GM12878 (cell line): ENCODE data around the gene DLX1. TPM values are rescaled to one million over a fixed set of nuclear protein-coding genes. Genes with fewer than 3 reads are reported as not detected.

Experiments
- ATAC-seq: fragments of 200-7000 bp; cut with Tn5 transposase; 3 replicates; pipeline ENCODE4 v1.9.1; 2020; ENCODE audit warnings: mild to moderate bottlenecking, moderate library complexity
- BruUV-seq: library from RNA; stranded (reverse); fragments of 400-500 nt; replicated peaks from 2 replicates; lab custom pipeline; 2021; lab: Mats Ljungman, UMichigan
- CTCF ChIA-PET: fragments of 300-600 bp; sonication (Branson Sonifier 250); formaldehyde crosslinking; extraction: SDS; loops from one replicate; lab custom pipeline; 2021; ENCODE audit warnings: inconsistent platforms; lab: Yijun Ruan, JAX
- POLR2A ChIA-PET: fragments of 350-600 bp; formaldehyde crosslinking; extraction: SDS; loops from one replicate; lab custom pipeline; 2021; ENCODE audit warnings: inconsistent platforms; lab: Charles Lee
- RAD21 ChIA-PET: fragments of 300-600 bp; sonication (Branson Sonifier 250); formaldehyde crosslinking; loops from one replicate; lab custom pipeline; 2023; ENCODE audit warnings: antibody characterized with exemption; ENCODE audit not compliant: unreplicated experiment; lab: Charles Lee
- SMC1A ChIA-PET: fragments of 300-600 bp; sonication (Branson Sonifier 250); formaldehyde crosslinking; loops from one replicate; lab custom pipeline; 2023; ENCODE audit not compliant: unreplicated experiment, uncharacterized antibody; lab: Charles Lee
- DNase-seq: peaks from one replicate; pipeline ENCODE4 v3.0.0-alpha.2; 2011; ENCODE audit warnings: low read depth, low spot score
- FAIRE-seq: peaks from 3 replicates; lab custom pipeline; 2011; peaks lifted over from hg19 to GRCh38; lab: Jason Lieb, UNC
- H2AFZ ChIP-seq: 2 replicates; pipeline ENCODE4 v1.6.0; 2011; ENCODE audit warnings: low read depth, low read length, control low read depth; ENCODE audit not compliant: control insufficient read depth
- H3K27ac ChIP-seq: 2 replicates; pipeline ENCODE4 v1.5.1; 2011; ENCODE audit warnings: control low read depth; ENCODE audit not compliant: control insufficient read depth, insufficient read depth
- H3K27me3 ChIP-seq, 2 experiments: replicated peaks in 1 of 2; 2 replicates each; pipeline versions ENCODE4 v1.6.0 to v1.6.1; 2011; ENCODE audit warnings: low read length in 1 of 2; ENCODE audit not compliant: control insufficient read depth in 2 of 2, insufficient read depth in 2 of 2
- H3K36me3 ChIP-seq, 2 experiments: 2 replicates each; pipeline ENCODE4 v1.5.1; 2011; ENCODE audit warnings: low read length in 1 of 2; ENCODE audit not compliant: control insufficient read depth in 2 of 2, insufficient read depth in 2 of 2
- H3K4me1 ChIP-seq: 2 replicates; pipeline ENCODE4 v1.6.1; 2011; ENCODE audit warnings: mild to moderate bottlenecking, low read length, moderate library complexity, mixed read lengths; ENCODE audit not compliant: control insufficient read depth, insufficient read depth
- H3K4me2 ChIP-seq: 2 replicates; pipeline ENCODE4 v1.6.0; 2011; ENCODE audit warnings: control low read depth; ENCODE audit not compliant: control insufficient read depth, insufficient read depth
- H3K4me3 ChIP-seq: fragments of 200-600 bp; sonication (generic); 2 replicates; pipeline ENCODE4 v1.5.1; 2016
- H3K79me2 ChIP-seq: 2 replicates; pipeline ENCODE4 v1.6.0; 2011; ENCODE audit warnings: low read length; ENCODE audit not compliant: control insufficient read depth, insufficient read depth
- H3K9ac ChIP-seq: 2 replicates; pipeline ENCODE4 v1.8.0; 2011; ENCODE audit warnings: low read length, control low read depth, mixed read lengths; ENCODE audit not compliant: control insufficient read depth, insufficient read depth
- H3K9me3 ChIP-seq: replicated peaks from 3 replicates; pipeline ENCODE4 v1.5.1; 2011; ENCODE audit warnings: mild to moderate bottlenecking, low read length; ENCODE audit not compliant: control insufficient read depth, insufficient read depth
- H4K20me1 ChIP-seq: 2 replicates; pipeline ENCODE4 v1.6.0; 2011; ENCODE audit not compliant: control insufficient read depth, insufficient read depth
- BHLHE40 ChIP-seq, 2 experiments: fragments of 450-650 bp in 1 of 2; IDR thresholded peaks; 2 replicates each; pipeline ENCODE4 v1.6.1; 2011 to 2017; ENCODE audit warnings: low read depth in 2 of 2, borderline replicate concordance in 1 of 2, improper control_type of control experiment in 1 of 2, low read length in 1 of 2, mild to moderate bottlenecking in 1 of 2
- EGR1 ChIP-seq, 2 experiments: IDR thresholded peaks; 1 replicate in 1 of 2; 2 replicates in 1 of 2; pipeline ENCODE4 v1.6.1; 2011 to 2012; ENCODE audit warnings: low read depth in 2 of 2, low read length in 2 of 2, borderline replicate concordance in 1 of 2, mild to moderate bottlenecking in 1 of 2, moderate library complexity in 1 of 2
- POLR2AphosphoS2 ChIP-seq: IDR thresholded peaks from 2 replicates; pipeline ENCODE4 v1.6.1; 2011; ENCODE audit warnings: low read depth, mild to moderate bottlenecking, low read length, improper control_type of control experiment, moderate library complexity
- WGBS: methylation state at CpG from one replicate; pipeline ENCODE4 v1.1.6; 2016; ENCODE audit warnings: low lambda C conversion rate; ENCODE audit not compliant: insufficient replicate concordance, insufficient coverage; ENCODE audit errors: missing lambda C conversion rate; 5-methylcytosine and 5-hydroxymethylcytosine counted together
- in situ Hi-C: fragments of 300-500 bp; cut with MboI; formaldehyde crosslinking; loops from 9 replicates; pipeline ENCODE4 v1.14.3; 2018; ENCODE audit warnings: mixed read lengths
- intact Hi-C: fragments of 100-400 bp; cut with micrococcal nuclease; formaldehyde crosslinking; loops from one replicate; pipeline ENCODE4 v1.14.2; 2022; ENCODE audit not compliant: unreplicated experiment
- polyA plus RNA-seq, 11 experiments: library from polyadenylated mRNA; depleted of rRNA in 4 of 11; unstranded in 6 of 11; stranded (reverse) in 5 of 11; fragments of >200 nt; fragmentation: Nextera tagmentation in 4 of 11; fragmentation: Illumina TruSeq in 1 of 11; extraction: Ambion mirVana in 4 of 11; extraction: Trizol in 1 of 11; gene quantifications; 1 replicate in 1 of 11; 2 replicates in 10 of 11; pipeline versions ENCODE4 v1.2.1 to v1.2.3, GENCODE V29; 2011 to 2016; ENCODE audit warnings: inconsistent platforms in 2 of 11, missing spikeins in 2 of 11, low read depth in 1 of 11
- total RNA-seq, 4 experiments: library from RNA; depleted of rRNA in 3 of 4; stranded (reverse); fragments of >200 nt in 3 of 4; fragmentation: Illumina TruSeq in 1 of 4; extraction: Trizol in 1 of 4; gene quantifications; 2 replicates each; pipeline versions ENCODE4 v1.2.1 to v1.2.3, GENCODE V29; 2013 to 2021
- TF ChIP-seq, protein P1 (sequence below): fragments of 450-650 bp; IDR thresholded peaks from 2 replicates; pipeline ENCODE4 v1.6.1; 2016; ENCODE audit warnings: mild to moderate bottlenecking, moderate library complexity, borderline replicate concordance

The DLX1 gene
- total and polyA plus RNA-seq, 10 of the 15 experiments (the other 5 are each of a cell fraction or from before 2014, with no cell fraction given), result 0.06 TPM; not detected in 9

DNA sequence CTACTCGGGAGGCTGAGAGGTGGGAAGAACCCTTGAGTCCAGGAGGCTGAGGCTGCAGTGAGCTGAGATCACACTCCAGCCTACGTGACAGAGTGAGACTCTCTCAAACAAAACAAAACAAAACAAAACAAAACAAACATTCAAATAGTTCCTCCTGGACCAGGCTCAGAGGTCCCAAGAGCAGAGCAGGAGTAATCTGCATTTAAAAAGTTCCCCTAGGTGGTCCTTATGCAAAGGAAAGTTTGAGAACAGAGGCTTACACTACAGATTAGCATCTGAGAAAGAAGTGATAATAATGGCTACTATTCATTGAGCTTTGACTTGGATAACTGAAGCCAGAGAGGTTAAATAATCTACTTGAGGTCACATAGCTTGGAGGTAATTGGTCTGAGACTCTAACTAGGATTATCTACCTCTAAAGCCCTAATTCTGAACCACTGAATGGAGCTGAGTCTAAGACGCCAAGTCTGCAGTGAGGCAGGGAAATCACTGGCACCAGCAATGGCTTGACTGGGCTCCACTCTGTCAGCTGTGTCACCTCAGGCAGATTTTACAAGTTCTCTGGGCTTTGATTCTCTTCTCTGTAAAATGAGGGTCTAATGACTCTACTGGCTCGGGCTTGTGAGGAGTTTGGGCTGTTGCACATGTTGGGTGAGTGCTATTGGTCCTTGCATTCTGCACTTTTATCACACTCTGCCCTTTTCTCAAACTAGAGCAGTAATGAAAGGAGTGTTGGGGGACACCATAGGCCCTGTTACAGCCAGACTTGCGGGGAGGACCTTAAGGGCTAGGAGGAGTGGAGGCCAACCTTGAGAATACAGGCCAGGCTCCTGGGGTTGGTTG is 46.6 kb downstream of the DLX1 start:
- Histone ChIP-seq H3K27me3 (peaks cover 0 to 2% of the 10 kb centered on the region in 2 experiments; a peak in 2 of 4 replicates), H3K9ac (no peak overlapping the region), H2AFZ (no peak overlapping the region), H3K9me3 (no peaks in the 10 kb centered on the region), H3K4me3 (no peak overlapping the region), H3K4me1 (no peaks in the 10 kb centered on the region), H3K36me3 (no peaks in the 10 kb centered on the region), H3K79me2 (no peaks in the 10 kb centered on the region), H3K27ac (no peak overlapping the region), H3K4me2 (no peak overlapping the region), H4K20me1 (no peaks in the 10 kb centered on the region)
- ChIA-PET RAD21 (interaction anchor here (1.6 kb wide), 1 partner anchor 26 kb away, joined by 3 read pairs; no protein-coding TSS in a partner anchor), POLR2A (no interaction called here), CTCF (interaction anchor here (0.7 to 1.6 kb wide), 2 partner anchors 111 to 428 kb away, joined by 3 to 6 read pairs; no protein-coding TSS in a partner anchor), SMC1A (no interaction called here)
- no peak for TF ChIP-seq EGR1 (IDR thresholded peaks at IDR 0.05; ENCODE audit: borderline replicate concordance in 1 of 2, low read depth in 2 of 2, low read length in 2 of 2)
- BruUV-seq, result no TSS peak
- intact Hi-C loops (no loop called here), in situ Hi-C loops (no loop called here)
- FAIRE-seq (no peak), ATAC-seq (no peak), DNase-seq (no peak)
- WGBS, result 34% methylated on average over 5 of the region's 5 CpGs

DNA sequence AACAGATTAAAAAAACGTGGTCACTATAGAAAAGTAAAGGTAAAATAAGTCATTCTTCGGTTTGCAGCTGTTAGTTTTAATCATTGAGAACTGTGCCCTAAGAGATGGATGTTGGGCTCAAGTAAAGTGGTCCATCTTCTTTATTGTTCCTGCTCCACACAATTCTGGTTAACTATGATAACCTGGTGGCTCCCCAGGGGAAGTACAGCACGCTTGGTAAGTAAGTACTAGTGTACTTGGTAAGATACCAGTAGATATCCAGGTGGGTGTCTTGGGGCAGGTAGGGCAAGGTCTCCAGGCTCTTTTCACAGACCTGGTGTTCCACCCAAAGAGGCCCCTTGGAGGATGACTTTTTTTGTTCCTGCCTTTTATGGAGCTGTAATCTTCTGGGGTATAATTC is 49.0 kb downstream of the DLX1 start:
- no peak overlapping the region for H3K27ac ChIP-seq
- no peak for FAIRE-seq
- in situ Hi-C loops, result no loop called here
- no peak overlapping the region for H2AFZ ChIP-seq
- BruUV-seq, result no TSS peak
- H3K27me3 ChIP-seq, result peaks cover 0 to 2% of the 10 kb centered on the region in 2 experiments; a peak in 2 of 4 replicates
- ChIA-PET RAD21 (no interaction called here), POLR2A (no interaction called here), SMC1A (no interaction called here), CTCF (no interaction called here)
- no peak for ATAC-seq
- H3K36me3 ChIP-seq, result no peaks in the 10 kb centered on the region
- H3K4me1 ChIP-seq, result no peaks in the 10 kb centered on the region
- WGBS, result 0% methylated on average over 3 of the region's 3 CpGs
- intact Hi-C loops, result no loop called here
- no peaks in the 10 kb centered on the region for H3K9me3 ChIP-seq
- H4K20me1 ChIP-seq, result no peaks in the 10 kb centered on the region
- H3K4me3 ChIP-seq, result no peak overlapping the region
- TF ChIP-seq BHLHE40 (IDR thresholded peaks at IDR 0.05; ENCODE audit: borderline replicate concordance in 1 of 2, low read depth in 2 of 2, low read length in 1 of 2) (no peak), POLR2AphosphoS2 (no peak)
- TF ChIP-seq, protein P1, sequence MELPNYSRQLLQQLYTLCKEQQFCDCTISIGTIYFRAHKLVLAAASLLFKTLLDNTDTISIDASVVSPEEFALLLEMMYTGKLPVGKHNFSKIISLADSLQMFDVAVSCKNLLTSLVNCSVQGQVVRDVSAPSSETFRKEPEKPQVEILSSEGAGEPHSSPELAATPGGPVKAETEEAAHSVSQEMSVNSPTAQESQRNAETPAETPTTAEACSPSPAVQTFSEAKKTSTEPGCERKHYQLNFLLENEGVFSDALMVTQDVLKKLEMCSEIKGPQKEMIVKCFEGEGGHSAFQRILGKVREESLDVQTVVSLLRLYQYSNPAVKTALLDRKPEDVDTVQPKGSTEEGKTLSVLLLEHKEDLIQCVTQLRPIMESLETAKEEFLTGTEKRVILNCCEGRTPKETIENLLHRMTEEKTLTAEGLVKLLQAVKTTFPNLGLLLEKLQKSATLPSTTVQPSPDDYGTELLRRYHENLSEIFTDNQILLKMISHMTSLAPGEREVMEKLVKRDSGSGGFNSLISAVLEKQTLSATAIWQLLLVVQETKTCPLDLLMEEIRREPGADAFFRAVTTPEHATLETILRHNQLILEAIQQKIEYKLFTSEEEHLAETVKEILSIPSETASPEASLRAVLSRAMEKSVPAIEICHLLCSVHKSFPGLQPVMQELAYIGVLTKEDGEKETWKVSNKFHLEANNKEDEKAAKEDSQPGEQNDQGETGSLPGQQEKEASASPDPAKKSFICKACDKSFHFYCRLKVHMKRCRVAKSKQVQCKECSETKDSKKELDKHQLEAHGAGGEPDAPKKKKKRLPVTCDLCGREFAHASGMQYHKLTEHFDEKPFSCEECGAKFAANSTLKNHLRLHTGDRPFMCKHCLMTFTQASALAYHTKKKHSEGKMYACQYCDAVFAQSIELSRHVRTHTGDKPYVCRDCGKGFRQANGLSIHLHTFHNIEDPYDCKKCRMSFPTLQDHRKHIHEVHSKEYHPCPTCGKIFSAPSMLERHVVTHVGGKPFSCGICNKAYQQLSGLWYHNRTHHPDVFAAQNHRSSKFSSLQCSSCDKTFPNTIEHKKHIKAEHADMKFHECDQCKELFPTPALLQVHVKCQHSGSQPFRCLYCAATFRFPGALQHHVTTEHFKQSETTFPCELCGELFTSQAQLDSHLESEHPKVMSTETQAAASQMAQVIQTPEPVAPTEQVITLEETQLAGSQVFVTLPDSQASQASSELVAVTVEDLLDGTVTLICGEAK, result no peak
- H3K9ac ChIP-seq, result no peak overlapping the region
- no peak overlapping the region for H3K4me2 ChIP-seq
- DNase-seq, result no peak
- H3K79me2 ChIP-seq, result no peaks in the 10 kb centered on the region
